GM18873 (cell line): Measurements from ENCODE around the gene ACACB.
"Not testable (repeated sequence)": the region's sequence is repeated elsewhere in the genome, so short reads cannot be mapped to it uniquely, and the experiment has no call there.

ENCODE experiments used
- ATAC-seq: cut with Tn5 transposase; IDR thresholded peaks from one replicate; pipeline ENCODE4 v1.9.1; 2021; ENCODE audit warnings: mild to moderate bottlenecking, moderate library complexity, moderate number of reproducible peaks; ENCODE audit not compliant: unreplicated experiment, low FRiP score

ACACB gene

GRCh38 chr12:109169686-109170085 lies 53.3 kb downstream of the ACACB start:
- ATAC-seq = no peak

GRCh38 chr12:109170324-109170723 lies 53.9 kb downstream of the ACACB start:
- ATAC-seq = no peak

- not testable (repeated sequence) for ATAC-seq
Measured at GRCh38 chr12:109172787-109173186, 56.4 kb downstream of the ACACB start.

GRCh38 chr12:109173443-109174240 lies 57.3 kb downstream of the ACACB start:
- ATAC-seq = no peak

- no peak for ATAC-seq
Measured at GRCh38 chr12:109174468-109174867, 58.1 kb downstream of the ACACB start.

GRCh38 chr12:109178532-109178931 lies 62.1 kb downstream of the ACACB start:
- no peak for ATAC-seq

GRCh38 chr12:109179927-109180326 lies 63.5 kb downstream of the ACACB start:
- no peak for ATAC-seq

DNA sequence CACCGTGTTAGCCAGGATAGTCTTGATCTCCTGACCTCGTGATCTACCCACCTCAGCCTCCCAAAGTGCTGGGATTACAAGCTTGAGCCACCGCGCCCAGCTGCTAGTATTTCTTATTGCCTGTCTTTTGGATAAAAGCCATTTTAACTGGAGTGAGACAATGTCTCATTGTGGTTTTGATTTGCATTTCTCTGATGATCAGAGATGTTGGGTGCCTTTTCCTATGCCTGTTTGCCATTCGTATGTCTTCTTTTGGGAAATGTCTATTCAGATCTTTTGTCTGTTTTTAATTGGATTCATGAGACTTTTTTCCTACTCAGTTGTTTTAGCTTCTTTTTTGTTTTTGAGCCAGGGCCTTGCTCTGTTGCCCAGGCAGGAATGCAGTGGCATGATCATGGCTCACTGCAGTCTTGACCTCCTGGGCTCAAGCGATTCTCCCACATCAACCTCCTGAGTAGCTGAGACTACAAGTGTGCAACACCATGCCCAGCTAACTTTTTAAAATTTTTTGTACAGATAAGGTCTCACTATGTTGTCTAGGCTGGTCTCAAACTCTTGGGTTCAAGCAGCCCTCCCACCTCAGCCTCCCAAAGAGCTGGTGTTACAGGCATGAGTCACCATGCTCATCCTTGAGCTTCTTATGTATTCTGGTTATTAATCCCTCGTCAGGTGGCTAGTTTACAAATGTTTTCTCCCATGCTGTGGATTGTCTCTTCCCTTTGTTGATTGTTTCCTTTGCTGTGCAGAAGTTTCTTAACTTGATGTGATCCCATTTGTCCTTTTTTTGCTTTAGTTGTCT lies 65.9 kb downstream of the ACACB start:
- ATAC-seq = no peak

DNA sequence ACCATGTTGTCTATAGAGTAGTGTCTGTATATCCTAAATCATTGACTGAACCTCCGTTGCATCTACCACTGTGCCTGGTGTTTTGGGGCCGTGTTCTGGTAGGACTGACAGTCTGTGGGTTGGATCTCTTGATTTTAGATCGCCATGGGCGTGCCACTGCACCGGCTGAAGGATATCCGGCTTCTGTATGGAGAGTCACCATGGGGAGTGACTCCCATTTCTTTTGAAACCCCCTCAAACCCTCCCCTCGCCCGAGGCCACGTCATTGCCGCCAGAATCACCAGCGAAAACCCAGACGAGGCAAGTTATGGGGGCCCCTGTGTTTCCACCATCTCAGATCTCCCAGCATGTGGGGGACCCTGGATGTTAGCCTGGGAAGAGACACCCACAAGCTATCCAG lies 69.1 kb downstream of the ACACB start:
- ATAC-seq = no peak

GRCh38 chr12:109186993-109187653 lies 70.7 kb downstream of the ACACB start:
- ATAC-seq = no peak

DNA sequence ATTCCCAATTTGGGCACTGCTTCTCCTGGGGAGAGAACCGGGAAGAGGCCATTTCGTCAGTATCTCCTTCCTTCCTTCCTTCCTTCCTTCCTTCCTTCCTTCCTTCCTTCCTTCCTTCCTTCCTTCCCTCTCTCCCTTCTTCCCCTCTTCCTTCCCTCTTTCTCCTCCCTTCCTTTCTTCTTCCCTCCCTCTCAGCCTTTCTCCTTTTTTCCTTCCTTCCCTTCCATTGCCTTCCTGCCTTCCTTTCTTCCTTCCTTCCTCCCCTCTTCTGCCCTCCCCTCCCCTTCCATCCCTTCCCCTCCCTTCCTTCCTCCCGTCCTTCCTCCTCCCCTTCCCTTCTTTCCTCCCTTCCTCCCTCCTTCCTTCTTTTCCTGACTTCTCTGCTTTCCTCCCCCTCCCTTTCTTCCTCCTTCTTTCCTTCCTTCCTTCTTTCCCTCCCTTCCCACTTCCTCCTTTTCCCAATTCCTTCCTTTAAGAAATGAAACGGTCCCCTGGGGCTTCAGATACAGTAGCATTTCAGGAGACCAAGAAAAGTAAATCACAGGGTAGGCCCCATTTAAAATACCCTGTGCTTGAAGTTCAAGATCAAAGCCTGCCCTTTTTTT lies 71.8 kb downstream of the ACACB start:
- no peak for ATAC-seq

- no peak for ATAC-seq
Measured at GRCh38 chr12:109189291-109189690, 72.9 kb downstream of the ACACB start.

DNA sequence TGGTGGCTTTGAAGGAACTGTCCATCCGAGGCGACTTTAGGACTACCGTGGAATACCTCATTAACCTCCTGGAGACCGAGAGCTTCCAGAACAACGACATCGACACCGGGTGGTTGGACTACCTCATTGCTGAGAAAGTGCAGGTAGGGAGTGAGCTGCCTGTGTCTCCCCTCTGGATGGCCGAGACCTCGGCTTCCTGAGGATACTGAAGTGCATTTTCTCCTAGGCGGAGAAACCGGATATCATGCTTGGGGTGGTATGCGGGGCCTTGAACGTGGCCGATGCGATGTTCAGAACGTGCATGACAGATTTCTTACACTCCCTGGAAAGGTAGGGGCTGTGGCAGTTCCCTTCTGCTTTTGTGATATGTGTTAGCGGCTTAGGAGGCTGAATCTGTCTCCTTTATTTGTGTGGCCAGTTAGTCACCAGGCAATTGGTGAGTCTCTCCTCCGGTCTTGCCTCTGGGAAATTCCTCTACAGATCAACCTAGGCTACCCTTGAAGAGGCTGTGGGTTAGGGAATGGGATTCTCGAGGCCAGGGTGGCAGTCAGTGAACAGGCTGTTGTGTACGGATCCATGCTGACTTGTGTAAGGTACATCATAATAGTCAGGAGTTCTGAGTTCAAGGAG lies 75.3 kb downstream of the ACACB start:
- ATAC-seq = no peak

- ATAC-seq = no peak
Measured at GRCh38 chr12:109192358-109192757, 76.0 kb downstream of the ACACB start.

DNA sequence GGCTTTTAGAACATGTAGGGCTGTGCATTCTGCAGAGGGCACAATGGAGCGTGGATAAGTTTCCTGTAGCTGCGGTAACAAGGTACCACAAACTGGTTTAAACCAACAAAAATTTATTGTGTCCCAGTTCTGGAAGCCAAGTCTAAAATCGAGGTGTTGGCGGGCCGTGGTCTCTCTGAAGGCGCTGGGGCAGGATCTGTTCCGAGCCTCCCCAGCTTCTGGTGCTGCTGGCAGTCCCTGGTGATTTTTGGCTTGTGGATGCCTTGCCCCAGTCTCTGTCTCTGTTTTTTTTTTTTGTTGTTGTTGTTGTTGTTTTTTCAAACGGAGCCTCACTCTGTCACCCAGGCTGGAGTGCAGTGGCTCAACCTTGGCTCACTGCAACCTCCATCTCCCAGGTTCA lies 77.5 kb downstream of the ACACB start:
- no peak for ATAC-seq

DNA sequence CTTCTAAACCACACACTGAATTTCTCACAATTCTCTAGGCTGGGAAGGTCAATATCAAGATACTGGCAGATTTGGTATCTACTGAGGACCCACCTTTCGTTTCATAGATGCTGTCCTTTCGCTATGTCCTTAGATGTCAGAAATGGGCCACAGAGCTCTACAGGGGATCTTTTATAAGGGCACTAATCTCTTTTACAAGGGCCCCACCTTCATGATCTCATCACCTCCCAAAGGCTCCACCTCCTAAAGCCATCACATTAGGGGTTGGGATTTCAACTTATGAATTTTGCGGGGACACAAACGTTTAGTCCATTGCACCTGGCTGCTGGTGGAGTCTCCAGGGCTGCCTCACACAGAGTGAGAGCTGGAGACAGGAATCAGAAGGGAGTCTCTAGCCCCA lies 79.9 kb downstream of the ACACB start:
- ATAC-seq = no peak

DNA sequence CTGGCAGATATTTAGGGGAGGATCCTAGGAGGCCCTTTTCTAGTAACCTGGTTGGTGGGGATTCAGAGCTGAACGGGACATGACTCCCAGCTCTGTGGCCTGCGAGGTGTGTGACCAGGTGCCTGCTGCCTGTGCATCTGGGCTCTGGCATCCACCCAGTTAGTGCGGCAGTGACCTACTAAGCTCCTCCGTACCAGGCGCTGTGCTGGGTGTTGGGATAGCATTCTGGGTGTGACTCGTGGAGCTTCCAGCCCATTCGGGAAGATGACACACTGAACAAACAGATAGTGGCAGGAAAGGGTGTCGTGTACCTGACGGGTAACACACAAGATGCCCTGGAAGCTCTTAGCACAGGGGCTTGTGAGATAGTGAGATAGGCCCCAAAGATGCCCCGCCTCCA lies 80.9 kb downstream of the ACACB start:
- no peak for ATAC-seq

- no peak for ATAC-seq
Measured at GRCh38 chr12:109199324-109199723, 82.9 kb downstream of the ACACB start.

DNA sequence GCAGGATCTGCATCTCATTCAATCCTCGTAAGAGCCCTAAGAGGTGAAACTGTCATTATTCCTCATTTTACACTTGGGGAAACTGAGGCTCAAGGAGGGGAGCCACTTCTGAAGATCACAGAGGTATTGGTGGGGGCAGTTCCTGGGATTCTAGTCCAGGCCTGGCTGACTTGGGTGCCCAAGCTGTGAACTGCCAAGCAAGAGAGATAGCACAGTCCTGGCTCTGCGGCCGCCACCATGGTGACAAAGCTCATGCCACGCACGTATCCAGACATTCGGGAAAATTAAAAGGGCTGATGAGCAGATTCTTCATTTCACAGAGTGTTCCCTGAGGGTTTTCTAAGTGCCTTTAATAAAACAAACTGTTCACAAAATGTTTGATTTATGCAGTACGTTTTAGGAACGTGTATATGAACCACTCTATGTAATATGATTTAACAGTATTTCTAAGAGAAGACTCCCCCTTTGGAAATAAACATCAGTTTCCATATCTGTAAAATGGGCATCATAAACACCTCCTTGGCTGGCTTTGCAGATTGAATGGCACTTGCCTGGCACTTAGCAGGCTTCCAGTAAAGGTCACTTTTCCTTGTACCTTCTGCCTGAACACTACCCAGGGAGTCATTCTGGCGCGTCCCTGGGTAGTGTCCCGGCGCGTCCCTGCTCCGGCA lies 84.6 kb downstream of the ACACB start:
- ATAC-seq = no peak

DNA sequence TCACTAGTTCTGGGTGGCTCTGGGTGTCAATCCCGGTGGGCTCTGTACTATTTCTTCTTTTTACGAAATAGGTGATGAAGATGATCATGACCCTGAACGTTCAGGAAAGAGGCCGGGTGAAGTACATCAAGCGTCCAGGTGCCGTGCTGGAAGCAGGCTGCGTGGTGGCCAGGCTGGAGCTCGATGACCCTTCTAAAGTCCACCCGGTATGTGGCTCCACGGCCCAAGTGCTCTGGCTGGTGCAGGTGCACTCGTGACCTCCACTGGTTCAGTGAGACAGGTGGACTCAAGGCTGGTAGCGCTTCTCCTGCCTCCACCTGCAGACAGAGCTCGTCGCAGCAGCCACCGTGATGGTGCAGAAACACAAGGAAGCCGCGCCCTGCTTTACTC lies 85.1 kb downstream of the ACACB start:
- ATAC-seq = no peak
